D721Med (cell line): ENCODE measurements around the gene MKS1.

Experiments
- DNase-seq: peaks from one replicate; pipeline ENCODE4 v3.0.0; 2011; ENCODE audit warnings: low spot score; ENCODE audit not compliant: insufficient read length
- FAIRE-seq: peaks from 2 replicates; lab custom pipeline; 2011; peaks lifted over from hg19 to GRCh38; lab: Jason Lieb, UNC
- TF ChIP-seq, protein P1 (sequence below): IDR thresholded peaks from 2 replicates; pipeline ENCODE4 v1.5.1; 2012; ENCODE audit warnings: mild to moderate bottlenecking, control low read depth; ENCODE audit not compliant: insufficient read depth; ENCODE audit errors: missing control alignments

The MKS1 gene

DNA sequence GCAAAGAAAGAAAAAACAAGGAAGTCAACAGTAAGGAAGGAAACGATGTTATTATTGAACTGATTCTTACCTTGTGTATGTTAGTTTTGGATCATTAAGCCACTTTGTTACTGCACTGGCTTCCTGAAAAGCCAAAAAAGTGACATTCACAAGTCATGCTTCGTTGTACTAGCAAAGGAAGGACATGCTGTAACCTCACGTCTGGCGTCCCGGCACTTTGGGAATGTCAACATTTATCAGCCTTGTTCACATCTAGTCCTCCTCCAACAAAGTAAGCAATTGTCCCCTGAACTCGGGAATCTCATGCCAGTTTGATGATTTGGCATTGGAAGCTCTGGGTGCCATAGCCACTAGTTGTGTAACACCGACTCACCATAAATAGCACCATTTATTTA, 731 bp upstream of the MKS1 start:
- TF ChIP-seq, protein P1, sequence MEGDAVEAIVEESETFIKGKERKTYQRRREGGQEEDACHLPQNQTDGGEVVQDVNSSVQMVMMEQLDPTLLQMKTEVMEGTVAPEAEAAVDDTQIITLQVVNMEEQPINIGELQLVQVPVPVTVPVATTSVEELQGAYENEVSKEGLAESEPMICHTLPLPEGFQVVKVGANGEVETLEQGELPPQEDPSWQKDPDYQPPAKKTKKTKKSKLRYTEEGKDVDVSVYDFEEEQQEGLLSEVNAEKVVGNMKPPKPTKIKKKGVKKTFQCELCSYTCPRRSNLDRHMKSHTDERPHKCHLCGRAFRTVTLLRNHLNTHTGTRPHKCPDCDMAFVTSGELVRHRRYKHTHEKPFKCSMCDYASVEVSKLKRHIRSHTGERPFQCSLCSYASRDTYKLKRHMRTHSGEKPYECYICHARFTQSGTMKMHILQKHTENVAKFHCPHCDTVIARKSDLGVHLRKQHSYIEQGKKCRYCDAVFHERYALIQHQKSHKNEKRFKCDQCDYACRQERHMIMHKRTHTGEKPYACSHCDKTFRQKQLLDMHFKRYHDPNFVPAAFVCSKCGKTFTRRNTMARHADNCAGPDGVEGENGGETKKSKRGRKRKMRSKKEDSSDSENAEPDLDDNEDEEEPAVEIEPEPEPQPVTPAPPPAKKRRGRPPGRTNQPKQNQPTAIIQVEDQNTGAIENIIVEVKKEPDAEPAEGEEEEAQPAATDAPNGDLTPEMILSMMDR = no peak
- no peak for FAIRE-seq
- DNase-seq = no peak

DNA sequence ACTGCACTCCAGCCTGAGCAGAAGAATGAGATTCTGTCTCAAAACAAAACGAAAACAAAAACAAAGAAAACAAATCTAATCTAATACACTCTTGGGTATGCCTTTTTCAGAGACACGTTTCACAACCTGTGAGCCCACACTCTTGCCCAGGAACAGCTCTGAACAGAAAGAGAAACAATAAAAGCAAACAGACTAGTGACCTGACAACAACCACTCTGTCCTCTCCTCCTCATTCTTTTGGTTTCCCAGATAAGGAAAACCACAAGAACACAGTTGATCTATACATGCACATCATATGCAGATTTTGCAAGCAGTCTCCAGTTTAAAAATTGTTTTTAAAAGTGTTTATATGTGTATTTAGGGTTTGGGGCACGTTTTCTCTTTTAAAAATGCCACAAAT, 1.3 kb downstream of the MKS1 start:
- TF ChIP-seq, protein P1 = no peak
- no peak for DNase-seq
- FAIRE-seq = no peak

DNA sequence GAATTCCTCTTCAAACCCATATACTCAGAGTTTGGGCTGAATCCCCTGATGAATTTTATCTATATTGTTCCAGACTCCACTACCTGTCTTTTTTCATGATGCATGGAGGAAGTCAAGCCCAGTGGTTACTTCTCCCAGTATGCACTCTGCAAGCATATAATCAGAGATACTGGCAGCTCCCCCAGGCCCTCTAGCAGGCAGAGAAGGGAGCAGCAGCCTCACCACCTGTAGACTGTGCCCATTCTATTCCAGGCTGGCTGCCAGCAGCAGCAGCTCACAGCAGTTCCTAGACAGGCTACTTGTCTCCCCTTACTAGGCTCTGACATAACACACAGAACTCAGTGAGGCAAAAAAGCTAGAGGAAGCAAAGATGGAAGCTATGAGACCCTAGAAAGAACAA, 3.4 kb downstream of the MKS1 start:
- DNase-seq (no peak), FAIRE-seq (no peak)
- TF ChIP-seq, protein P1 = no peak

DNA sequence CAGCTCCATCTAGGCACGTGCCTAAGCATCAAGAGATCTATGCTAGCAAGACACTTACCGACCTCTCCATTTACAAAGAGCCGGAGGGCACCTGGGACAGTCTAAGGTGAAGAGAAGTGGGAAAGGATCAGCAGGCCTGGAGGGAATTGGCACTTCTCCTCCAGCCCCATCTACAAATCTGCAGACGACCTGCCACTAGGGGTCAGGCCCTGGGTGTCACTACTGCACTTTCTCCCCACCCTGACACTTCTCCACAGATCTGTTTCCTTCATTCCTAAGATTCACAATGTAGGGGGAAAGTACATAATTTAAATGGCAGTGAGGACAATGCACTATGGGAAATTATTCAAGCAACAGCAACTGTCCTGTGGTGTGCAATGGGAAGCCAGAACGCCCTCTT, 8.1 kb downstream of the MKS1 start:
- FAIRE-seq (no peak), DNase-seq (no peak)
- TF ChIP-seq, protein P1 = no peak

DNA sequence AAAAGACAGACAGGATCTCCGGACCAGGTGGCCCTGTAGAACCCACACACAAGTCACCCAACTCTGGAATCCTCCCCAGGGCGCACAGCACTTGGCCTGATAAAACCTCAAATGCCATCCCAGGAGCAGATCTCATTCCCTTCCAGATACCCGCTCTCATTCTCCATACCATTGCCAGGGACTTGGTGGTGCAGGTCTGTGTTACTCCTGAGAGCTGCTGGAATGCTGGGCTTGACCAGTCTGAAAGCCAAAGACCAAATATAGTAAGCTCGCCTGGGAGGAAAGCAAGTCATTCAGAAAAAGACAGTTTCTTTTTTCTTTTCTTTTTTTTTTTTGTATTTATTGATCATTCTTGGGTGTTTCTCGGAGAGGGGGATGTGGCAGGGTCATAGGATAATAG, 10.7 kb downstream of the MKS1 start:
- TF ChIP-seq, protein P1 = no peak
- DNase-seq (no peak), FAIRE-seq (no peak)

DNA sequence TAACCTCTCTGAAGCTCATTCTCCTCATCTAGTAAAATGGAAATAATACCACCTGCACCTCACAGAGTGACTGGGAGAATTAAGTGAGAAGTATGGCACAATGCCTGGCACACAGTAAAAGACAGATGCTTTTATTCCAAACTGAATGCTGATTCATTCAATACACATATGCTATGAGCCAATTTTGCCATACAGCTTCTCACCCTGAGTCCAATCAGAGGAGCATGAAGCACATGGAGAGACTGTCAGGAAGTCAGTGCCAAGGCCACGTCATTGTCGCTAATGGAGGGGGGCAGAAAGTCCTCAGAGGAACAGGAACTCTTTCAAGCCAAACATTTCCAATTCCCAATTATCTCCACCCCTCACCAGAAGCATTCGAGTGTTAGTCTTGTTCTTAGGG, 11.6 kb downstream of the MKS1 start:
- DNase-seq = no peak
- TF ChIP-seq, protein P1 = no peak
- FAIRE-seq = no peak

DNA sequence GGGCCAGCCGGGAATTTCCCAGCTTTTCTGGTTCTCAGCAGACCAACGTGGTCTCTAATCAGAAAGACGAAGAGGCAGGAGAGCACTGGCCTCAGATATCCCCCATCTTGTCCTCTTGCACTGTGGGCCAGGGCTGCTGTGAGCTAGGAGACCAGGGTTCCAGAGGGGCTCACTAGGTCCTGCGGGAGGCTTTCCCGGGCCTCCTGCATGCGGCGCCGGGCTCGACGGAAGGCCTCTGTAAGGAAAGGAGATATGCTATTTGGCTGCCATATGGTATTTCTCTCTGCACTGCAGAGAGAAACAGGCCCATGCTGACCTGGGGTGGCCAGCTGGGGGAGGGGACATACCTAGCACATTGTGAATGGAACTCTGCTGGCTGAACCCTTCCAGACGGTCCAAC, 13.1 kb downstream of the MKS1 start:
- TF ChIP-seq, protein P1 = no peak
- DNase-seq = no peak
- FAIRE-seq = no peak
